Activated B cell treated with CpG ODN at 0.5 μM for 24 hours (primary cell): ENCODE results near the gene SVEP1. TPM values are rescaled to one million over a fixed set of nuclear protein-coding genes. Genes with fewer than 3 reads are reported as not detected.

Experiments used
- ATAC-seq: fragments of 200-7000 bp; cut with Tn5 transposase; one replicate; pipeline ENCODE4 v1.10.0; 2021; ENCODE audit warnings: low read depth, mild to moderate bottlenecking, moderate library complexity
- CTCF ChIA-PET: fragments of 350-600 bp; sonication (Branson Sonifier 250); formaldehyde crosslinking; loops from one replicate; lab custom pipeline; 2021; ENCODE audit warnings: antibody characterized with exemption; lab: Charles Lee
- POLR2A ChIA-PET: fragments of 350-600 bp; sonication (Branson Sonifier 250); formaldehyde crosslinking; loops from one replicate; lab custom pipeline; 2021; ENCODE audit warnings: antibody characterized with exemption; lab: Charles Lee
- DNase-seq: peaks from one replicate; pipeline ENCODE4 v3.0.0; 2022
- H3K27ac Mint-ChIP-seq: one replicate; pipeline ENCODE4 v1.8.0; 2020; ENCODE audit warnings: mixed read lengths
- H3K27me3 Mint-ChIP-seq: one replicate; pipeline ENCODE4 v1.8.0; 2021; ENCODE audit warnings: mixed read lengths
- H3K36me3 Mint-ChIP-seq: one replicate; pipeline ENCODE4 v1.8.0; 2021; ENCODE audit warnings: low read depth, mixed read lengths
- H3K4me1 Mint-ChIP-seq: one replicate; pipeline ENCODE4 v1.8.0; 2021; ENCODE audit warnings: mixed read lengths
- H3K4me3 Mint-ChIP-seq: one replicate; pipeline ENCODE4 v1.8.0; 2020; ENCODE audit warnings: mild to moderate bottlenecking, mixed read lengths
- H3K9me3 Mint-ChIP-seq: one replicate; pipeline ENCODE4 v1.8.0; 2020; ENCODE audit warnings: mixed read lengths
- CTCF ChIP-seq: fragments of 200-600 bp; IDR thresholded peaks from one replicate; pipeline ENCODE4 v1.8.0; 2022; ENCODE audit warnings: antibody characterized with exemption, mild to moderate bottlenecking
- intact Hi-C: fragments of 100-400 bp; cut with micrococcal nuclease; formaldehyde crosslinking; loops from one replicate; pipeline ENCODE4 v1.15.1; 2024
- total RNA-seq: library from RNA; stranded (reverse); gene quantifications from 2 replicates; pipeline ENCODE4 v1.2.3, GENCODE V29; 2022

The SVEP1 gene
- total RNA-seq, 1 donor from 2014 or later: not detected

- Mint-ChIP-seq H3K27ac (no peak overlapping the region), H3K9me3 (no peaks in the 10 kb centered on the region), H3K36me3 (no peaks in the 10 kb centered on the region), H3K4me3 (no peak overlapping the region), H3K27me3 (peaks cover 9% of the 10 kb centered on the region), H3K4me1 (peaks cover 8% of the 10 kb centered on the region)
- no peak for DNase-seq
- ATAC-seq: no peak
- POLR2A ChIA-PET: no interaction called here
- CTCF ChIA-PET: no interaction called here
- no peak for TF ChIP-seq CTCF
- intact Hi-C loops: no loop called here
Observed at GRCh38 chr9:110338143-110338542, 241.4 kb downstream of the SVEP1 start.

GRCh38 chr9:110337727-110338126, 241.8 kb downstream of the SVEP1 start, which contains the start of gene TXNDC8:
Gene TXNDC8, minus strand, starts transcription at chr9:110337863.
- POLR2A ChIA-PET: no interaction called here

GRCh38 chr9:110336363-110336762, 243.2 kb downstream of the SVEP1 start:
- Mint-ChIP-seq H3K27me3 (peaks cover 10% of the 10 kb centered on the region), H3K27ac (no peak overlapping the region), H3K36me3 (no peaks in the 10 kb centered on the region), H3K4me3 (no peak overlapping the region), H3K4me1 (peaks cover 8% of the 10 kb centered on the region), H3K9me3 (no peaks in the 10 kb centered on the region)
- ChIA-PET POLR2A (no interaction called here), CTCF (no interaction called here)
- no peak for DNase-seq
- ATAC-seq: no peak
- TF ChIP-seq CTCF: no peak
- intact Hi-C loops: no loop called here

More at GRCh38 chr9:110337727-110338126, 241.8 kb downstream of the SVEP1 start, which contains the start of gene TXNDC8:
- DNase-seq (no peak), ATAC-seq (no peak)
- Mint-ChIP-seq H3K27ac (no peak within 1 kb of the TSS), H3K4me3 (no peak within 1 kb of the TSS), H3K27me3 (peaks cover 9% of the 10 kb centered on the region), H3K9me3 (no peaks in the 10 kb centered on the region), H3K36me3 (no peaks in the 10 kb centered on the region), H3K4me1 (peaks cover 8% of the 10 kb centered on the region)
- no peak for TF ChIP-seq CTCF
- intact Hi-C loops: no loop called here
- CTCF ChIA-PET: no interaction called here

GRCh38 chr9:110334871-110335270, 244.7 kb downstream of the SVEP1 start:
- Mint-ChIP-seq H3K27ac (no peak overlapping the region), H3K27me3 (peaks cover 6% of the 10 kb centered on the region), H3K4me3 (no peak overlapping the region), H3K4me1 (peaks cover 8% of the 10 kb centered on the region), H3K36me3 (no peaks in the 10 kb centered on the region), H3K9me3 (no peaks in the 10 kb centered on the region)
- POLR2A ChIA-PET: no interaction called here
- ATAC-seq: no peak
- intact Hi-C loops: no loop called here
- no peak for TF ChIP-seq CTCF
- DNase-seq: no peak
- CTCF ChIA-PET: no interaction called here

GRCh38 chr9:110334183-110334582, 245.4 kb downstream of the SVEP1 start:
- no peaks in the 10 kb centered on the region for H3K36me3 Mint-ChIP-seq
- no peaks in the 10 kb centered on the region for H3K9me3 Mint-ChIP-seq
- intact Hi-C loops: no loop called here
- H3K27ac Mint-ChIP-seq: no peak overlapping the region
- peaks cover 6% of the 10 kb centered on the region for H3K27me3 Mint-ChIP-seq
- TF ChIP-seq CTCF: no peak
- ChIA-PET POLR2A (no interaction called here), CTCF (no interaction called here)
- DNase-seq: no peak
- ATAC-seq: no peak
- peaks cover 8% of the 10 kb centered on the region for H3K4me1 Mint-ChIP-seq
- no peak overlapping the region for H3K4me3 Mint-ChIP-seq
